Stimulated activated CD4-positive, alpha-beta T cell treated with anti-CD3 and anti-CD28 coated beads, Interleukin-12 subunit alpha, Interleukin-12 subunit beta, amount 100 ng/mL, for 24 hours (primary cell): ENCODE results near the gene SEMA3E.

Experiments used
- DNase-seq, 2 experiments: peaks; one replicate each; pipeline ENCODE4 v3.0.0-alpha.2; 2020; ENCODE audit warnings: low read depth in 2 of 2

Gene SEMA3E

GRCh38 chr7:83640731-83641537 lies 8.0 kb downstream of the SEMA3E start:
- DNase-seq, result no peak

- DNase-seq, result no peak
These were observed 8.7 kb downstream of the SEMA3E start for GRCh38 chr7:83640240-83640639.

GRCh38 chr7:83633516-83633915 lies 15.4 kb downstream of the SEMA3E start:
- DNase-seq, result no peak

GRCh38 chr7:83629117-83629880 lies 19.6 kb downstream of the SEMA3E start:
- no peak for DNase-seq

GRCh38 chr7:83617858-83618257 lies 31.1 kb downstream of the SEMA3E start:
- DNase-seq, result no peak

GRCh38 chr7:83614112-83614511 lies 34.8 kb downstream of the SEMA3E start:
- DNase-seq, result no peak

GRCh38 chr7:83613232-83613631 lies 35.7 kb downstream of the SEMA3E start:
- no peak for DNase-seq

GRCh38 chr7:83611776-83612175 lies 37.2 kb downstream of the SEMA3E start:
- no peak for DNase-seq

- no peak for DNase-seq
These were observed 38.2 kb downstream of the SEMA3E start for GRCh38 chr7:83610649-83611304.

- DNase-seq, result no peak
These were observed 40.2 kb downstream of the SEMA3E start for GRCh38 chr7:83608716-83609115.

GRCh38 chr7:83603649-83604048 lies 45.3 kb downstream of the SEMA3E start:
- no peak for DNase-seq

- no peak for DNase-seq
These were observed 49.8 kb downstream of the SEMA3E start for GRCh38 chr7:83599131-83599530.

GRCh38 chr7:83593921-83594475 lies 54.9 kb downstream of the SEMA3E start:
- DNase-seq, result no peak

GRCh38 chr7:83588602-83589240 lies 60.2 kb downstream of the SEMA3E start:
- no peak for DNase-seq

- no peak for DNase-seq
These were observed 62.7 kb downstream of the SEMA3E start for GRCh38 chr7:83586281-83586680.

- no peak for DNase-seq
These were observed 67.1 kb downstream of the SEMA3E start for GRCh38 chr7:83581667-83582435.

GRCh38 chr7:83579740-83580139 lies 69.2 kb downstream of the SEMA3E start:
- DNase-seq, result no peak

GRCh38 chr7:83575436-83575835 lies 73.5 kb downstream of the SEMA3E start:
- no peak for DNase-seq

- DNase-seq, result no peak
These were observed 74.3 kb downstream of the SEMA3E start for GRCh38 chr7:83574616-83575015.

GRCh38 chr7:83562960-83563359 lies 86.0 kb downstream of the SEMA3E start:
- no peak for DNase-seq

- DNase-seq, result no peak
These were observed 86.7 kb downstream of the SEMA3E start for GRCh38 chr7:83562289-83562688.
